ENCODE data around the gene RAD1.
A peak's percentile ranks its signal among the peaks of the same experiment; 100 is the strongest.

- TF ChIP-seq CTCF (conservative IDR thresholded peaks at IDR 0.05; ENCODE audit: low read length), result peak; percentile 27; the same call in 1 of the 2 replicates
- no peak for TF ChIP-seq EZH2phosphoT487 (IDR thresholded peaks at IDR 0.05; ENCODE audit: borderline replicate concordance)
Measured at GRCh38 chr5:34919077-34919476, 3.8 kb upstream of the RAD1 start.
